ENCODE results near the gene SRP9.

DNA sequence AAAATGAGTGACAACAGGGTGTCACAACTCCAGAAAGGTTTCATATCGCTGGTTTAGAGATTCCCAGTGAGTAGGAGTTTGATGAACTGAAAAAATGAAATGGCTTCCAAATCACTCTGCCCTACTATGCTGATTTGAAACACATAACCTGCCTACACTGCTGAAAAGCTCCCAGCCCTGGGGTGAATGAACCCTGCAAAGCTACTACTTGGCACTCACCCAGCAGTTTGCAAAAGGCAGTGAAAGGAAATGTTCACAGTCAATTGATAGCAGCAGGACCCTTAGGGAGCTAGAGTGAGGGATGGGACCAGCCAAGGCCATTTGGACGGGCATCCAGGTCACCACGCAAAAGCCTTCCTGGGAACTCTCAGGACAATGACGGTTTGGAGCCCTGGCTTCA, 44.4 kb upstream of the SRP9 start:
- TF ChIP-seq, protein P1, sequence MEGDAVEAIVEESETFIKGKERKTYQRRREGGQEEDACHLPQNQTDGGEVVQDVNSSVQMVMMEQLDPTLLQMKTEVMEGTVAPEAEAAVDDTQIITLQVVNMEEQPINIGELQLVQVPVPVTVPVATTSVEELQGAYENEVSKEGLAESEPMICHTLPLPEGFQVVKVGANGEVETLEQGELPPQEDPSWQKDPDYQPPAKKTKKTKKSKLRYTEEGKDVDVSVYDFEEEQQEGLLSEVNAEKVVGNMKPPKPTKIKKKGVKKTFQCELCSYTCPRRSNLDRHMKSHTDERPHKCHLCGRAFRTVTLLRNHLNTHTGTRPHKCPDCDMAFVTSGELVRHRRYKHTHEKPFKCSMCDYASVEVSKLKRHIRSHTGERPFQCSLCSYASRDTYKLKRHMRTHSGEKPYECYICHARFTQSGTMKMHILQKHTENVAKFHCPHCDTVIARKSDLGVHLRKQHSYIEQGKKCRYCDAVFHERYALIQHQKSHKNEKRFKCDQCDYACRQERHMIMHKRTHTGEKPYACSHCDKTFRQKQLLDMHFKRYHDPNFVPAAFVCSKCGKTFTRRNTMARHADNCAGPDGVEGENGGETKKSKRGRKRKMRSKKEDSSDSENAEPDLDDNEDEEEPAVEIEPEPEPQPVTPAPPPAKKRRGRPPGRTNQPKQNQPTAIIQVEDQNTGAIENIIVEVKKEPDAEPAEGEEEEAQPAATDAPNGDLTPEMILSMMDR (IDR thresholded peaks at IDR 0.05; ENCODE audit: low read depth, low read length, poor library complexity, severe bottlenecking) = no peak
- no peak for TF ChIP-seq EZH2phosphoT487 (IDR thresholded peaks at IDR 0.05; ENCODE audit: borderline replicate concordance, low read length)
